Measurements from ENCODE around the gene ST7. TPM values are rescaled to one million over a fixed set of nuclear protein-coding genes. Genes with fewer than 3 reads are reported as not detected.

Gene ST7
- total and polyA plus RNA-seq, 2 of the 13 experiments (the other 11 are each of a cell fraction or from before 2014, with no cell fraction given) = 17.3 to 23.5 TPM

GRCh38 chr7:117087639-117088396, 134.5 kb downstream of the ST7 start:
- WGBS (ENCODE audit: low lambda C conversion rate) = 96% methylated on average over 4 of the region's 4 CpGs
- ATAC-seq (no peak), DNase-seq (ENCODE audit: low spot score) (no peak), FAIRE-seq (no peak)
- Histone ChIP-seq H3K79me2 (ENCODE audit: insufficient read depth, low read length) (no peaks in the 10 kb centered on the region), H3K27me3 (ENCODE audit: control insufficient read depth in 1 of 2, insufficient read depth in 2 of 2, low read length in 2 of 2) (no peaks in the 10 kb centered on the region), H3K9ac (ENCODE audit: insufficient read depth, low read depth, low read length) (no peak overlapping the region), H2AFZ (ENCODE audit: low read length) (no peak overlapping the region), H3K4me1 (ENCODE audit: insufficient read depth, low read length) (peaks cover 7% of the 10 kb centered on the region; the same call in 1 of the 2 replicates), H3K4me3 (replicated peaks in 1 of 3; ENCODE audit: insufficient read depth in 1 of 3, low read depth in 2 of 3, low read length in 3 of 3) (no peak overlapping the region), H3K4me2 (ENCODE audit: low read depth, low read length) (no peak overlapping the region), H3K9me3 (ENCODE audit: low read length) (no peaks in the 10 kb centered on the region), H3K36me3 (replicated peaks in 1 of 2; ENCODE audit: control insufficient read depth in 1 of 2, insufficient read depth in 2 of 2, low read length in 2 of 2) (no peaks in the 10 kb centered on the region), H4K20me1 (ENCODE audit: insufficient read depth, low read length) (no peaks in the 10 kb centered on the region), H3K27ac (ENCODE audit: extremely low read length, insufficient read depth, low read length) (no peak overlapping the region)
- ChIA-PET POLR2A (no interaction called here), CTCF (ENCODE audit: low intra/inter-chr PET ratio, low total read pairs) (no interaction called here)
- intact Hi-C loops (cut with micrococcal nuclease; ENCODE audit: unreplicated experiment) = no loop called here
- in situ Hi-C loops (cut with HindIII; ENCODE audit: extremely low pct_ligation_motif_present, low pct_unique_long_range_greater_than_20kb) = no loop called here
- BruUV-seq (replicated peaks) = no TSS peak
- no peak for TF ChIP-seq ZNF710 (CRISPR knock-in tag; IDR thresholded peaks at IDR 0.05; ENCODE audit: borderline replicate concordance)
- TF ChIP-seq, protein P1, sequence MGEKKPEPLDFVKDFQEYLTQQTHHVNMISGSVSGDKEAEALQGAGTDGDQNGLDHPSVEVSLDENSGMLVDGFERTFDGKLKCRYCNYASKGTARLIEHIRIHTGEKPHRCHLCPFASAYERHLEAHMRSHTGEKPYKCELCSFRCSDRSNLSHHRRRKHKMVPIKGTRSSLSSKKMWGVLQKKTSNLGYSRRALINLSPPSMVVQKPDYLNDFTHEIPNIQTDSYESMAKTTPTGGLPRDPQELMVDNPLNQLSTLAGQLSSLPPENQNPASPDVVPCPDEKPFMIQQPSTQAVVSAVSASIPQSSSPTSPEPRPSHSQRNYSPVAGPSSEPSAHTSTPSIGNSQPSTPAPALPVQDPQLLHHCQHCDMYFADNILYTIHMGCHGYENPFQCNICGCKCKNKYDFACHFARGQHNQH (CRISPR knock-in tag; IDR thresholded peaks at IDR 0.05) = no peak
- TF ChIP-seq SP4 (CRISPR knock-in tag; IDR thresholded peaks at IDR 0.05) = no peak
- TF ChIP-seq RBM39 (IDR thresholded peaks at IDR 0.05; ENCODE audit: low read depth, low read length, poor library complexity, severe bottlenecking) = no peak
- TF ChIP-seq POGK (CRISPR knock-in tag; conservative IDR thresholded peaks at IDR 0.05) = no peak
- no peak for TF ChIP-seq ZNF331 (CRISPR knock-in tag; IDR thresholded peaks at IDR 0.05)
- no peak for TF ChIP-seq ZNF256 (CRISPR knock-in tag; conservative IDR thresholded peaks at IDR 0.05)
- TF ChIP-seq GTF3A (CRISPR knock-in tag; conservative IDR thresholded peaks at IDR 0.05) = no peak
- no peak for TF ChIP-seq EZH2 (conservative IDR thresholded peaks at IDR 0.05; ENCODE audit: low read depth, low read length)
- no peak for TF ChIP-seq ZNF691 (CRISPR knock-in tag; IDR thresholded peaks at IDR 0.05; ENCODE audit: borderline replicate concordance, low read depth)
- TF ChIP-seq TSC22D2 (CRISPR knock-in tag; IDR thresholded peaks at IDR 0.05; ENCODE audit: borderline replicate concordance) = no peak
- TF ChIP-seq ZNF337 (CRISPR knock-in tag; IDR thresholded peaks at IDR 0.05; ENCODE audit: borderline replicate concordance, low read depth) = no peak
- no peak for TF ChIP-seq PRPF4 (IDR thresholded peaks at IDR 0.05; ENCODE audit: low read depth, low read length, poor library complexity, severe bottlenecking)
- TF ChIP-seq ZNF678 (CRISPR knock-in tag; IDR thresholded peaks at IDR 0.05) = no peak
- no peak for TF ChIP-seq NFYB (CRISPR knock-in tag; IDR thresholded peaks at IDR 0.05)
- TF ChIP-seq MIXL1 (CRISPR knock-in tag; IDR thresholded peaks at IDR 0.05) = no peak
